Measurements from ENCODE around the gene FAM78B.

The FAM78B gene

GRCh38 chr1:166116026-166116425, 50.8 kb downstream of the FAM78B start:
- DNase-seq, result no peak

- DNase-seq, result no peak
These were observed 52.4 kb downstream of the FAM78B start for GRCh38 chr1:166114419-166114818.

GRCh38 chr1:166113630-166114029, 53.2 kb downstream of the FAM78B start:
- DNase-seq, result no peak

- no peak for DNase-seq
These were observed 53.8 kb downstream of the FAM78B start for GRCh38 chr1:166113031-166113430.

GRCh38 chr1:166112425-166112824, 54.4 kb downstream of the FAM78B start:
- DNase-seq, result no peak

GRCh38 chr1:166111430-166111829, 55.4 kb downstream of the FAM78B start:
- DNase-seq, result no peak

GRCh38 chr1:166090244-166090643, 76.6 kb downstream of the FAM78B start:
- no peak for DNase-seq

- DNase-seq, result no peak
These were observed 77.0 kb downstream of the FAM78B start for GRCh38 chr1:166089804-166090203.

GRCh38 chr1:166088572-166088955, 78.2 kb downstream of the FAM78B start:
- DNase-seq, result no peak

GRCh38 chr1:166087734-166088571, 78.8 kb downstream of the FAM78B start:
- no peak for DNase-seq

GRCh38 chr1:166086113-166086883, 80.5 kb downstream of the FAM78B start:
- no peak for DNase-seq

- no peak for DNase-seq
These were observed 82.2 kb downstream of the FAM78B start for GRCh38 chr1:166084613-166085012.

GRCh38 chr1:166083887-166084286, 82.9 kb downstream of the FAM78B start:
- DNase-seq, result no peak

GRCh38 chr1:166082601-166083000, 84.2 kb downstream of the FAM78B start:
- DNase-seq, result no peak

GRCh38 chr1:166080967-166081870, 85.6 kb downstream of the FAM78B start:
- DNase-seq, result peak; percentile 36

GRCh38 chr1:166080277-166080966, 86.4 kb downstream of the FAM78B start:
- DNase-seq, result no peak

GRCh38 chr1:166079276-166079675, 87.5 kb downstream of the FAM78B start:
- no peak for DNase-seq

GRCh38 chr1:166073489-166073888, 93.3 kb downstream of the FAM78B start:
- no peak for DNase-seq

GRCh38 chr1:166069390-166069789, 97.4 kb downstream of the FAM78B start:
- DNase-seq, result peak; percentile 8

- DNase-seq, result no peak
These were observed 100.7 kb downstream of the FAM78B start for GRCh38 chr1:166066107-166066506.

- no peak for DNase-seq
These were observed 101.8 kb downstream of the FAM78B start for GRCh38 chr1:166064951-166065350.

- DNase-seq, result no peak
These were observed 102.4 kb downstream of the FAM78B start for GRCh38 chr1:166064313-166064926.
